Left lung (tissue), 10 donors: ENCODE results near the gene SYNGR1. TPM values are rescaled to one million over a fixed set of nuclear protein-coding genes. Genes with fewer than 3 reads are reported as not detected.
"Not testable (repeated sequence)": the region's sequence is repeated elsewhere in the genome, so short reads cannot be mapped to it uniquely, and the experiment has no call there.

Source experiments
- ATAC-seq: fragments of 200-7000 bp; cut with Tn5 transposase; one replicate; pipeline ENCODE4 v1.9.1; 2020; ENCODE audit warnings: moderate library complexity
- DNase-seq, 4 donors: peaks; one replicate each; pipeline ENCODE4 v3.0.0-alpha.2; 2013 to 2020
- H3K27ac ChIP-seq, 2 donors: fragments of 200-600 bp; sonication (generic) in 1 of 2; one replicate each; pipeline versions ENCODE4 v1.5.0 to v1.8.0; 2020 to 2021
- H3K27me3 ChIP-seq, 2 donors: fragments of 200-600 bp; sonication (generic) in 1 of 2; one replicate each; pipeline versions ENCODE4 v1.5.0 to v1.8.0; 2020 to 2021
- H3K36me3 ChIP-seq, 2 donors: fragments of 200-600 bp; sonication (generic) in 1 of 2; one replicate each; pipeline versions ENCODE4 v1.5.0 to v1.8.0; 2020 to 2021
- H3K4me1 ChIP-seq, 2 donors: fragments of 200-600 bp; one replicate each; pipeline ENCODE4 v1.8.0; 2021
- H3K4me3 ChIP-seq, 2 donors: fragments of 200-600 bp; sonication (generic) in 1 of 2; one replicate each; pipeline versions ENCODE4 v1.5.0 to v1.8.0; 2020 to 2021; ENCODE audit warnings: mild to moderate bottlenecking in 1 of 2
- H3K9me3 ChIP-seq, 2 donors: fragments of 200-600 bp; sonication (generic) in 1 of 2; one replicate each; pipeline versions ENCODE4 v1.5.0 to v1.8.0; 2020 to 2021
- CTCF ChIP-seq, 2 donors: fragments of 200-600 bp; sonication (generic) in 1 of 2; IDR thresholded peaks; one replicate each; pipeline versions ENCODE4 v1.5.0 to v1.8.0; 2021; ENCODE audit warnings: antibody characterized with exemption in 2 of 2
- intact Hi-C, 2 donors: fragments of 100-400 bp; cut with DNase I; formaldehyde crosslinking; loops; one replicate each; pipeline versions ENCODE4 v1.11.2 to v1.14.2; 2022
- polyA plus RNA-seq, 6 donors: library from polyadenylated mRNA; unstranded; fragments of 120-200 nt; gene quantifications; one replicate each; pipeline ENCODE4 v1.2.1, GENCODE V29; 2013; ENCODE audit not compliant: insufficient read length in 6 of 6
- total RNA-seq, 2 donors: library from RNA; stranded (reverse); fragmentation: NEBNext Ultra II Directional; extraction: Animal tissue kit (Norgen Biotek cat#: 25700); gene quantifications; one replicate each; pipeline ENCODE4 v1.2.1, GENCODE V29; 2021
- donor health status: DM: no; HTN: yes; CAD: no.
- donor health status: DM: no; HTN: no; CAD: no.

The SYNGR1 gene
- total and polyA plus RNA-seq, 8 donors, result 5.5 to 32.0 (median 26.5) TPM

GRCh38 chr22:39350757-39351688 lies 1.2 kb downstream of the SYNGR1 start:
- Histone ChIP-seq H3K27me3 (peaks cover 0 to 20% of the 10 kb centered on the region in 2 donors), H3K4me1 (peaks cover 5 to 19% of the 10 kb centered on the region in 2 donors), H3K9me3 (no peaks in the 10 kb centered on the region), H3K36me3 (no peaks in the 10 kb centered on the region), H3K4me3 (peak overlapping the region in 1 of 2 donors; percentile 51), H3K27ac (no peak overlapping the region)
- DNase-seq, result no peak
- TF ChIP-seq CTCF (IDR thresholded peaks at IDR 0.05), result no peak
- no peak for ATAC-seq
- intact Hi-C loops, result no loop called here

GRCh38 chr22:39351689-39352214 lies 2.0 kb downstream of the SYNGR1 start:
- ATAC-seq (no peak), DNase-seq (no peak)
- no peak overlapping the region for H3K4me3 ChIP-seq
- no peaks in the 10 kb centered on the region for H3K9me3 ChIP-seq
- H3K27me3 ChIP-seq, result peaks cover 0 to 20% of the 10 kb centered on the region in 2 donors
- peaks cover 5 to 19% of the 10 kb centered on the region in 2 donors for H3K4me1 ChIP-seq
- intact Hi-C loops, result no loop called here
- no peak for TF ChIP-seq CTCF (IDR thresholded peaks at IDR 0.05)
- no peak overlapping the region for H3K27ac ChIP-seq
- H3K36me3 ChIP-seq, result no peaks in the 10 kb centered on the region

GRCh38 chr22:39352306-39352891 lies 2.6 kb downstream of the SYNGR1 start:
- peaks cover 5 to 19% of the 10 kb centered on the region in 2 donors for H3K4me1 ChIP-seq
- H3K4me3 ChIP-seq, result no peak overlapping the region
- no peak for ATAC-seq
- intact Hi-C loops, result no loop called here
- no peak for TF ChIP-seq CTCF (IDR thresholded peaks at IDR 0.05)
- no peak overlapping the region for H3K27ac ChIP-seq
- no peaks in the 10 kb centered on the region for H3K9me3 ChIP-seq
- no peaks in the 10 kb centered on the region for H3K36me3 ChIP-seq
- no peak for DNase-seq
- peaks cover 0 to 20% of the 10 kb centered on the region in 2 donors for H3K27me3 ChIP-seq

- no peak for TF ChIP-seq CTCF (IDR thresholded peaks at IDR 0.05)
- intact Hi-C loops, result no loop called here
Observed at GRCh38 chr22:39353346-39353745, 3.6 kb downstream of the SYNGR1 start.

GRCh38 chr22:39355080-39355479 lies 5.3 kb downstream of the SYNGR1 start:
- DNase-seq (no peak), ATAC-seq (no peak)
- Histone ChIP-seq H3K27me3 (peaks cover 0 to 10% of the 10 kb centered on the region in 2 donors), H3K4me3 (no peak overlapping the region), H3K4me1 (peaks cover 0 to 11% of the 10 kb centered on the region in 2 donors), H3K36me3 (no peaks in the 10 kb centered on the region), H3K27ac (no peak overlapping the region), H3K9me3 (no peaks in the 10 kb centered on the region)
- intact Hi-C loops, result no loop called here
- TF ChIP-seq CTCF (IDR thresholded peaks at IDR 0.05), result no peak

More at GRCh38 chr22:39353346-39353745, 3.6 kb downstream of the SYNGR1 start:
- no peak overlapping the region for H3K27ac ChIP-seq
- no peaks in the 10 kb centered on the region for H3K9me3 ChIP-seq
- H3K27me3 ChIP-seq, result peaks cover 0 to 20% of the 10 kb centered on the region in 2 donors
- DNase-seq (no peak), ATAC-seq (no peak)
- no peak overlapping the region for H3K4me3 ChIP-seq
- H3K4me1 ChIP-seq, result peaks cover 5 to 19% of the 10 kb centered on the region in 2 donors
- no peaks in the 10 kb centered on the region for H3K36me3 ChIP-seq

GRCh38 chr22:39355805-39356204 lies 6.0 kb downstream of the SYNGR1 start:
- intact Hi-C loops, result not testable (repeated sequence)

More at GRCh38 chr22:39355805-39356204, 6.0 kb downstream of the SYNGR1 start:
- H3K9me3 ChIP-seq, H3K4me3 ChIP-seq, H3K36me3 ChIP-seq, H3K27ac ChIP-seq, ATAC-seq, DNase-seq, H3K27me3 ChIP-seq, H3K4me1 ChIP-seq: not testable (repeated sequence)
